C4-2B (cell line): ENCODE measurements around the gene TFIP11.

Experiments
- ZFX ChIP-seq: fragments of 450-650 bp; IDR thresholded peaks from 2 replicates; pipeline ENCODE4 v1.6.1; 2017
- TF ChIP-seq, protein P1 (sequence below): fragments of 450-650 bp; conservative IDR thresholded peaks from 2 replicates; pipeline ENCODE4 v1.5.1; 2017; ENCODE audit warnings: mild to moderate bottlenecking

DNA sequence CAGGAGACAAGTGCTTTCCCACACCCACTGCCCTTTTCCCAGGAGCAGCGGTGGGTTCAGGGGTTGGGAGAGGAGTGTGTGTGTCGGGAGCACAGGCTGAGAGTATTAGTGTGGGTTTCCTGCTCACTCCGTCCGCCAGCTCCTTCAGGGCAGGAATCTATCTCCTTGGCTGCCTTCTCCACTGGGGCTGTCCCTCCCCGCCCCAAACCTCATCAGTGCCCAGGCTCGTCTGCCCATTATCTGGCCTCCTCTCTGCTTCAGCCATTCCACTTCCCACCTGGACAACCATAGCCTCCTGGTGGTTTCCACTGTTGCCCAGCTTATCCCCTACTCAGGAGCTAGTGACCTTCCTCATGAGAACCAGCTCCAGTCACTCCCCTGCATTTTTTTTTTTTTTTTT lies 63.3 kb downstream of the TFIP11 start:
- TF ChIP-seq, protein P1, sequence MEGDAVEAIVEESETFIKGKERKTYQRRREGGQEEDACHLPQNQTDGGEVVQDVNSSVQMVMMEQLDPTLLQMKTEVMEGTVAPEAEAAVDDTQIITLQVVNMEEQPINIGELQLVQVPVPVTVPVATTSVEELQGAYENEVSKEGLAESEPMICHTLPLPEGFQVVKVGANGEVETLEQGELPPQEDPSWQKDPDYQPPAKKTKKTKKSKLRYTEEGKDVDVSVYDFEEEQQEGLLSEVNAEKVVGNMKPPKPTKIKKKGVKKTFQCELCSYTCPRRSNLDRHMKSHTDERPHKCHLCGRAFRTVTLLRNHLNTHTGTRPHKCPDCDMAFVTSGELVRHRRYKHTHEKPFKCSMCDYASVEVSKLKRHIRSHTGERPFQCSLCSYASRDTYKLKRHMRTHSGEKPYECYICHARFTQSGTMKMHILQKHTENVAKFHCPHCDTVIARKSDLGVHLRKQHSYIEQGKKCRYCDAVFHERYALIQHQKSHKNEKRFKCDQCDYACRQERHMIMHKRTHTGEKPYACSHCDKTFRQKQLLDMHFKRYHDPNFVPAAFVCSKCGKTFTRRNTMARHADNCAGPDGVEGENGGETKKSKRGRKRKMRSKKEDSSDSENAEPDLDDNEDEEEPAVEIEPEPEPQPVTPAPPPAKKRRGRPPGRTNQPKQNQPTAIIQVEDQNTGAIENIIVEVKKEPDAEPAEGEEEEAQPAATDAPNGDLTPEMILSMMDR, result no peak
- TF ChIP-seq ZFX, result no peak
